G401 (cell line): ENCODE measurements around the gene P2RX7. TPM values are rescaled to one million over a fixed set of nuclear protein-coding genes. Genes with fewer than 3 reads are reported as not detected.

Experiments used
- DNase-seq: peaks from one replicate; pipeline ENCODE4 v3.0.0-alpha.2; 2015; ENCODE audit warnings: low spot score
- in situ Hi-C: cut with HindIII; loops from 2 replicates; pipeline ENCODE4 v1.10.0; 2016; ENCODE audit warnings: low sequenced_read_pairs, mixed read lengths
- total RNA-seq: library from RNA; depleted of rRNA; stranded (reverse); fragments of >200 nt; shearing (Covaris generic); gene quantifications from 2 replicates; pipeline ENCODE4 v1.2.3, GENCODE V29; 2014

P2RX7 gene
- total RNA-seq, 1 experiment from 2014 or later = not detected

DNA sequence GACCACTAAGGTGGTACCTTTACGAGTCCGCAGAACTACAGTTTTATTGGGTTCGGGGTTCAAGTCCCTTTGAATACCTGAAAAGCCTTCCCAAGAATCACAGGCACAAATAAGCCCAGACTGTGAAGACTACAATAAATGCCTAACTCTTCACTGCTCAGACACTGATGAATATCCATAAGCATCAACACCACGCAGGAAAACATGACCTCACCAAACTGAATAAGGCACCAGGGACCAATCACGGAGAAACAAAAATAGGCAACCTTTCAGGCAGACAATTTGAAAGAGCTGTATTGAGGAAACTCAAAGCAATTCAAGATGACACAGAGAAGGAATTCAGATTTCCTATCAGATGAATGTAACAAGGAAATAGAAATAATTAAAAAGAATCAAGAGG lies 24.2 kb upstream of the P2RX7 start:
- no peak for DNase-seq
- in situ Hi-C loops = no loop called here

GRCh38 chr12:121110211-121110940 lies 22.3 kb upstream of the P2RX7 start:
- in situ Hi-C loops = no loop called here

DNA sequence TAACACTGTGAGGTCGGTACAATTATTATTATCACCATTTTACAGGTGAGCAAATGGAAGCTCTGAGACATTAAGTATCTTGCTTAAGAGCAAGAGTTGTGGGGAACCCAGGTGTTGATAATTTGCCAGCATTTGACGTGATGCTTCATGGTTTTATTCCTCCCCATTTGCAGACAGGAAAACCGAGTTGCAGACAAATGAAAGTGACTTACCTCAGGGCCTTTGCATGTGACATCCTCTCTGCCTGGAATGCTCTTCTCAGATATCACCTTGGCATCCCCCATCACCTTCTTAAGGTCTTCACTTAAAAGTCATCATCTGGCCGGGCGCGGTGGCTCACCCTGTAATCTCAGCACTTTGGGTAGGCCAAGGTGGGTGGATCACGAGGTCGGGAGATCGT lies 21.0 kb upstream of the P2RX7 start:
- no peak for DNase-seq
- in situ Hi-C loops = no loop called here

More at GRCh38 chr12:121110211-121110940, 22.3 kb upstream of the P2RX7 start:
- DNase-seq = peak; percentile 83

DNA sequence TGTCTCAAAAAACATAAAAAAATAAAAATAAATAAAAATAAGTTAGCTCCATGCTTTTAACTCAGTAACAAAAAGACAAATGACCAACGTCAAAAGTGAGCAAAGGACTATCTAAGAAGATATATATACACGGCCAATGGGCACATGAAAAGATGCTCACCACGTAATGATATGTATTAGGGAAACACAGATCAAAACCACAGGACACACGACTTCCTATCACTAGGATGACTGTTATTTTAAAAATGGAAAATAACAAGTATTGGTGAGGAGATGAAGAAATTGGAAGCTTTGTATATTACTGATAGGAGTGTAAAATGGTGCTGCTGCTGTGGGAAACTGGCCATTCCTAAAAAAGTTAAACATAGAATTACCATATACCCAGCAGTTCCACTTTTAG lies 20.2 kb upstream of the P2RX7 start:
- in situ Hi-C loops = no loop called here
- DNase-seq = no peak

GRCh38 chr12:121113057-121113456 lies 19.6 kb upstream of the P2RX7 start:
- no peak for DNase-seq
- in situ Hi-C loops = no loop called here

DNA sequence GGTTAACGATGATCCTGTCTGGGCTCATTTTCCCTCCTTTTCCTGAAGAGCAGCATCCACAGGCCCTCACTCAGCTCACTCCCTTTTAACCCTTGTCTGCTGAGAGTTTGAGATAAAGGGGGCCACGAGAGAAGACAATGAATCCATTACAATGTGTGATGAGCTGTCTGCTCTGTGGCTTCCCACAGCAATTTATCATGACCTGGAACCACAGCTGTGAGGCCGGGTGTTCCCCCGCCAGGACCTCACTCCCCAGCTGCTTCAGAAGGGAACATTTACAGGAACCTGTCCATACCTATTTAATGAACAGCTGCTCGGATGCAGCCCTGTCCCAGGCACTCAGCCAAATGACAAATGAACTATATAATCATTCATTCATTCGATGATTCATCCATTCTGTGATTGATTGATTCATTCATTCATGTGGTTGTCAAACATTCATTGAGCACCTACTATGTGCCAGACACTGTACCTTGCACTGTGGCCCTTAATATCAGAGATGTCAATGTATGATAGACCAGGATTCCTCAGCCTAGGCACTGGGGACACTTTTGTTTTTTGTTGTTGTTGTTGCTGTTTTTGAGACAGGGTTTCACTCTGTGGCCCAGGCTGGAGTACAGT lies 18.5 kb upstream of the P2RX7 start:
- in situ Hi-C loops = no loop called here

GRCh38 chr12:121114806-121115205 lies 17.9 kb upstream of the P2RX7 start:
- in situ Hi-C loops = no loop called here
- no peak for DNase-seq

More for the DNA sequence above, 18.5 kb upstream of the P2RX7 start:
- no peak for DNase-seq

DNA sequence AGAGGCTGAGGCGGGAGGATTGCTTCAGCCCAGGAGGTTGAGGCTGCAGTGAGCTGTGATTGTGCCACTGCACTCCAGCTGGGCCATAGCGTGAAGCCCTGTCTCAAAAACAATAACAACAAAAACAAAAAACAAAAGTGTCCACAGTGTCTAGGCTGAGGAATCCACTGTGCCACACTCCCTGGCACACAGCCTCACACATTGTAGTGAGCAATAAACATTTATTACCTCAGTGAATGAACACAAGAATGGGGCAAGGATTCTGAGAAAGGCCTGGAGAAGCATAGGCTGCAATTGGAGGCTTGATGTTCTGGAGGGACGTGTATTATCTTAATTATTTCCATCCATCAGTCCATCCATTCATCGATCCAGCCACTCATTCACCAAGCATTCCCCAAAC lies 17.1 kb upstream of the P2RX7 start:
- in situ Hi-C loops = no loop called here
- DNase-seq = no peak

- DNase-seq = no peak
- in situ Hi-C loops = no loop called here
These were observed 16.1 kb upstream of the P2RX7 start for GRCh38 chr12:121116318-121117225.

GRCh38 chr12:121117226-121117777 lies 15.4 kb upstream of the P2RX7 start:
- DNase-seq = no peak
- in situ Hi-C loops = no loop called here

DNA sequence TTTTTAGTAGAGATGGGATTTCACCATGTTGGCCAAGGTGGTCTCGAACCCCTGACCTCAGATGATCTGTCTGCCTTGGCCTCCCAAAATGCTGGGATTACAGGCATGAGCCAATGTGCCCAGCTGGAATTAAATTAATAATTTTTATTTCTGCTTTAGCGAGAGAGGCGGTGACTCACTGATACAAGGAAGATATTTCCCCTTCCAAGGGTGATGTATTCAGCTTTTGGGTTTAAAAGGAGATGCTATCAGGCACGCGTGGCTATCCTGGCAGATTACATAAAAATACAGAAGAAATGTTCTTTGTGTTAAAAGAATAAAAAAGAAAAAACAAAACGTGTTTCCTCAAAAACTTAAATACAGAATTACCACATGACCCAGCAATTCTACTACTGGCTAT lies 12.4 kb upstream of the P2RX7 start:
- no peak for DNase-seq
- in situ Hi-C loops = no loop called here

DNA sequence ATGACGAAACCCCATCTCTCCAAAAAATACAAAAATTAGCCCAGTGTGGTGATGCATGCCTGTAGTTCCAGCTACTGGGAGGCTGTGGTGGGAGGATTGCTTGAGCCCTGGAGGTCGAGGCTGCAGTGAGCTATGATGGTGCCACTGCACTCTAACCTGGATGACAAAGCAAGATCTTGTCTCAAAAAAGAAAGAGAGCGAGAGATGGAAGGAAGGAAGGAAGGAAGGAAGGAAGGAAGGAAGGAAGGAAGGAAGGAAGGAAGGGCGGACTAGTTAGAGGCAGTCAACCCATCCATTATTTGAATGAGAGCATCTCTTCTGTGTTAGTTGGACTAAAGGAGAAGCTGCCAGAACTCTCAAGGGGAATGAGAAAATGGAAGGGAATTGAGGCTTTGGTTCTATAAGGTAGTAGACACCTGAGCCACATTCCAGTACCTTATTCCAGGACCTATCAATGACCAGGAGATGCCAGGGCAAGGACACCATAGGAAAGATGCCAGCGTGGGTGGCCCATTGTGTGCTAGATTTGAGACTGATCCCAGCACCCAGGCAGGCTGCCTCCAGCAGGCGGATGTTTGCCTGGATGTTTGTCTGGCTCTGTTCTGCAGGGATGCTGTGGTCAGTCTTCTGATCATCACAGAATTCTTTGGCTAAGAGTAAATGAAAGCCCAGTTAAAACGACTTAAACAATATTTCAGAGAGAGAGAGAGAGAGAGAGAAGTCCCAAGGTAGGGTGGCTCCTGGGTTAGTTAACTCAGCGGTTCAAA lies 11.5 kb upstream of the P2RX7 start:
- no peak for DNase-seq
- in situ Hi-C loops = no loop called here

- in situ Hi-C loops = no loop called here
- DNase-seq = no peak
These were observed 10.9 kb upstream of the P2RX7 start for GRCh38 chr12:121121805-121122204.

GRCh38 chr12:121123488-121123887 lies 9.2 kb upstream of the P2RX7 start:
- no peak for DNase-seq
- in situ Hi-C loops = no loop called here

GRCh38 chr12:121124402-121125109 lies 8.1 kb upstream of the P2RX7 start:
- in situ Hi-C loops = no loop called here
- no peak for DNase-seq

DNA sequence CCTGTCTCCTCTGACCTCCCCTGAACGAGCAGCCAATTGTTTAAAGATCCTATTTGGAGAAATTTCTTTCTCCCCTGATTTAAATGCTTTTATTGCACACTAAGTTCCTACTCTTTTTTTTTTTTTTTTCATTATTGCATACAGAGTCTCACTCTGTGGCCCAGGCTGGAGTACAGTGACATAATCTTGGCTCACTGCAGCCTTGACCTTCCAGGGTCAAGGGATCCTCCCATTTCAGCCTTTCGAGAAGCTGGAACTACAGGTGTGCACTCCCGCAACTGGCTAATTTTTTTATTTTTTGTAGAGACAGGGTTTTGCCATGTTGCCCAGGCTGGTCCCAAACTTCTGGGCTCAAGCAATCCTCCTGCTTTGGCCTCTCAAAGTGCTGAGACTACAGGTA lies 5.2 kb upstream of the P2RX7 start:
- in situ Hi-C loops = no loop called here

GRCh38 chr12:121128908-121129810 lies 3.5 kb upstream of the P2RX7 start:
- DNase-seq = peak; percentile 77
- in situ Hi-C loops = no loop called here

More for the DNA sequence above, 5.2 kb upstream of the P2RX7 start:
- no peak for DNase-seq

- no peak for DNase-seq
- in situ Hi-C loops = no loop called here
These were observed 2.9 kb upstream of the P2RX7 start for GRCh38 chr12:121129811-121130147.
